ENCODE data around the gene C12orf42. TPM values are rescaled to one million over a fixed set of nuclear protein-coding genes. Genes with fewer than 3 reads are reported as not detected.

Gene C12orf42
- total RNA-seq, 1 experiment from 2014 or later, result not detected

- no peak overlapping the region for H3K4ac ChIP-seq (ENCODE audit: low read depth, low read length)
- H3K27ac ChIP-seq (ENCODE audit: insufficient read length, low read depth, low read length), result no peak overlapping the region
- H3K4me1 Mint-ChIP-seq, result peaks cover 18 to 21% of the 10 kb centered on the region in 2 experiments
- no peak overlapping the region for H4K91ac ChIP-seq (ENCODE audit: insufficient read length, low read depth, low read length)
- 0 out of 7 replicates have a peak, but pooled peaks cover 0 to 2% (median 0%) of the 10 kb centered on the region in 3 experiments for H3K36me3 Mint-ChIP-seq (ENCODE audit: insufficient read depth in 1 of 3, low read depth in 3 of 3)
- H2BK12ac ChIP-seq (ENCODE audit: insufficient read length, low read depth, low read length), result no peak overlapping the region
- H3K4me3 Mint-ChIP-seq, result no peak overlapping the region
- H2AK5ac ChIP-seq (ENCODE audit: insufficient read length, low read length), result no peak overlapping the region
- H3K27me3 Mint-ChIP-seq (ENCODE audit: low read depth), result peaks cover 2% of the 10 kb centered on the region; the same call in 1 of the 2 replicates
- no peak overlapping the region for H3K9ac ChIP-seq (ENCODE audit: extremely low read depth, insufficient read length, low read length)
- no peaks in the 10 kb centered on the region for H4K20me1 ChIP-seq (ENCODE audit: control insufficient read depth, insufficient read depth, insufficient read length)
- H2BK5ac ChIP-seq (ENCODE audit: insufficient read length, low read length), result no peak overlapping the region
- no peak overlapping the region for H3T11ph ChIP-seq (ENCODE audit: low read length)
- peak overlapping the region in 1 of 3 experiments; percentile 56; a peak in 1 of 7 replicates for H3K27ac Mint-ChIP-seq
- no peak for DNase-seq
- no peak overlapping the region for H3K56ac ChIP-seq (ENCODE audit: insufficient read length, low read depth, low read length)
- no peaks in the 10 kb centered on the region for H3K79me1 ChIP-seq (ENCODE audit: insufficient read depth, low read depth, low read length, poor library complexity, severe bottlenecking)
- no peak overlapping the region for H3K23ac ChIP-seq (ENCODE audit: insufficient read length, low read depth, low read length)
- H4K8ac ChIP-seq (replicated peaks; ENCODE audit: insufficient read length, low read depth, low read length), result no peak overlapping the region
- H3K14ac ChIP-seq (ENCODE audit: insufficient read depth, low read length), result no peak overlapping the region
- no peak overlapping the region for H2BK15ac ChIP-seq (ENCODE audit: low read depth, low read length)
- H3K79me2 ChIP-seq (ENCODE audit: insufficient read depth, low read length), result no peaks in the 10 kb centered on the region
- H3K4me1 ChIP-seq (ENCODE audit: insufficient read depth, low read length), result no peaks in the 10 kb centered on the region; the same call in 1 of the 2 replicates
- no peak overlapping the region for H2BK120ac ChIP-seq (ENCODE audit: low read depth, low read length, poor library complexity, severe bottlenecking)
- no peaks in the 10 kb centered on the region for H3K23me2 ChIP-seq (ENCODE audit: insufficient read length, low read depth, low read length, poor library complexity, severe bottlenecking)
- H3K9me3 ChIP-seq (ENCODE audit: control insufficient read depth, low read depth, low read length), result no peaks in the 10 kb centered on the region
- H2BK20ac ChIP-seq (ENCODE audit: low read depth, low read length, poor library complexity, severe bottlenecking), result no peak overlapping the region
- TF ChIP-seq CTCF (conservative IDR thresholded peaks at IDR 0.05), result no peak
- peak overlapping the region; percentile 44 for H3K4me2 ChIP-seq (ENCODE audit: insufficient read depth, insufficient read length, low read length)
- no peak overlapping the region for H2AFZ ChIP-seq (ENCODE audit: low read length)
- H3K9me3 Mint-ChIP-seq, result no peaks in the 10 kb centered on the region; a peak in 1 of 5 replicates
- no peaks in the 10 kb centered on the region for H3K27me3 ChIP-seq (ENCODE audit: insufficient read depth, low read length)
- WGBS (ENCODE audit: extremely low coverage, insufficient read length, low lambda C conversion rate), result no CpG with 5 or more reads among the region's 4 CpGs
- H3K18ac ChIP-seq (ENCODE audit: insufficient read length, low read depth, low read length), result no peak overlapping the region
- no peak overlapping the region for H4K5ac ChIP-seq (ENCODE audit: insufficient read length, low read depth, low read length)
Measured at GRCh38 chr12:103444983-103445382, 50.8 kb downstream of the C12orf42 start.
